AG04449 (cell line): Measurements from ENCODE around the gene GNS.

Experiments
- CTCF ChIA-PET: fragments of 350-600 bp; formaldehyde crosslinking; extraction: SDS; loops from one replicate; lab custom pipeline; 2021; ENCODE audit warnings: antibody characterized with exemption; lab: Yijun Ruan, JAX
- POLR2A ChIA-PET: fragments of 400-600, 350-600 bp; formaldehyde crosslinking; extraction: SDS; loops from one replicate; lab custom pipeline; 2020; ENCODE audit warnings: antibody characterized with exemption, inconsistent platforms; lab: Yijun Ruan, JAX
- DNase-seq: peaks from one replicate; pipeline ENCODE4 v3.0.0-alpha.2; 2010; ENCODE audit warnings: low read depth, low spot score
- H3K4me3 ChIP-seq: 2 replicates; pipeline ENCODE4 v1.5.1; 2011; ENCODE audit warnings: low read depth, mild to moderate bottlenecking, control low read depth, low read length
- CTCF ChIP-seq: IDR thresholded peaks from one replicate; pipeline ENCODE4 v1.5.1; 2011; ENCODE audit warnings: mild to moderate bottlenecking, moderate library complexity, low read length, control low read depth, inconsistent platforms; ENCODE audit not compliant: insufficient read depth; ENCODE audit errors: missing control alignments

Gene GNS

DNA sequence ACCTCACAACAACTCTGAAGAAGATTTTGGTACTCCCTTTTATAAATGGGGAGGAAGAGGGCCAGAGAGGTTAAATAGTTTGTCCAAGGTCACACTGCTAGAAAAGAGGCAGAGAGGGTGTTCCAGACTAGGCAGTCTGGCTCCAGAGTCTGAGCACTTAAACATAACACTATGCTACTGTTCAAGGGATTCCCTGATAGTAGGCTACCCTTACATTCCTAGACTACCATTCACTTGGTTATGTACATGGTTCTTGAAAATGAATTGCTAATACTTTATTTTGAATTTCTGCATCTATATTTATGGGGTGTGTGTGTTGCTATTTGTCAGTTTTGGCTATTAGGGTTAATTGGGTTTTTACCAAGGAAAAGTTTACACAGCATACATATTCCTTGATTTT lies 7.2 kb downstream of the GNS start:
- ChIA-PET POLR2A (no interaction called here), CTCF (no interaction called here)
- no peak overlapping the region for H3K4me3 ChIP-seq
- no peak for DNase-seq
- no peak for TF ChIP-seq CTCF

- no peak overlapping the region for H3K4me3 ChIP-seq
- ChIA-PET CTCF (interaction anchor here (1.1 kb wide), 1 partner anchor 1420 kb away, joined by 3 read pairs; the partner anchor contains the start of gene TMBIM4), POLR2A (no interaction called here)
- no peak for TF ChIP-seq CTCF
- DNase-seq, result no peak
Measured at GRCh38 chr12:64749461-64750200, 9.6 kb downstream of the GNS start.

DNA sequence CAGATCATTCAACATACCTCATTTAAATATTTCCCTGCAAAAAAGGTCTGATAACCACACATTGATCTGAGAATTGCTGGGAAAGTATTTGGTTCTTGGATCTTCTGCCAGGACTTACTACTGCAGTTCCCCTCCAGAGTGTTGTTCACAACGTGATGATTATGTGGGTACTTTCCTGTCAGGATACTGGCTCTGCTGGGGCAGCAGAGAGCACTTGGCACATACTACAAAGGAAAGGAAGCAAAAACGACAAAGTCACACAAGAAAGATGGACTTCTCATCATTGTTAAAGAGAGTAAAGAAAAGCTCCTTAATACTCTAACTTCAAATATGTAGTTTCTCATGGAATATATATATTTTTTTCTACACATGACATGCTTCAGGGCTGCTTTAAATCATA lies 11.5 kb downstream of the GNS start:
- TF ChIP-seq CTCF, result no peak
- DNase-seq, result no peak
- H3K4me3 ChIP-seq, result no peak overlapping the region
- ChIA-PET CTCF (interaction anchor here (1.2 kb wide), 1 partner anchor 50 kb away, joined by 3 read pairs; no protein-coding TSS in a partner anchor), POLR2A (no interaction called here)

DNA sequence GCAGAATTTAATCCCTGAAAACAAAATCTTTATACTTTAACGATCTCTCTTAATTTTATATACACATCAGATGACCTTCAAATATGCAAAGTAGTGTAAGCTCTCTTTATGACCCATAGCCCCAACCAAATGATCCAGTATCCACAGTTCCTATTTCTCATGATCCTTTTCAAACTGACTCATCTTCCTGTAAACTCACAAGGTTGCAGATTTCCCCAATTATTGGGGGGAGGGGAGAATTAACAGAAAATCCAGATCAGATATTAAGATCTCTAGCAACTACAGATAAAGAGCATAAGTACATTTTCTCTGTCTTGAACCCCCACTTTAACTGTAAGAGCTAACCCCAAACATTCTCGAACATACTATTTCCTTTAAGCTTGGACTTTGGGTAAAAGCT lies 12.5 kb downstream of the GNS start:
- H3K4me3 ChIP-seq, result no peak overlapping the region
- ChIA-PET POLR2A (no interaction called here), CTCF (interaction anchor here (1.0 to 1.5 kb wide), 2 partner anchors 10 to 197 kb away, joined by 3 to 6 read pairs; no protein-coding TSS in a partner anchor)
- TF ChIP-seq CTCF, result no peak
- no peak for DNase-seq

- POLR2A ChIA-PET, result no interaction called here
- no peak for TF ChIP-seq CTCF
Measured at GRCh38 chr12:64745980-64746379, 13.2 kb downstream of the GNS start.

GRCh38 chr12:64745259-64745807 lies 13.9 kb downstream of the GNS start:
- TF ChIP-seq CTCF, result no peak
- POLR2A ChIA-PET, result no interaction called here
- no peak for DNase-seq
- no peak overlapping the region for H3K4me3 ChIP-seq
- CTCF ChIA-PET, result no interaction called here

More at GRCh38 chr12:64745980-64746379, 13.2 kb downstream of the GNS start:
- CTCF ChIA-PET, result interaction anchor here (1.0 to 1.5 kb wide), 2 partner anchors 11 to 197 kb away, joined by 3 to 6 read pairs; no protein-coding TSS in a partner anchor
- H3K4me3 ChIP-seq, result no peak overlapping the region
- DNase-seq, result no peak
